T follicular helper cell (primary cell): ENCODE data around the gene RNASEH2A.

Experiments
- DNase-seq: peaks from one replicate; pipeline ENCODE4 v3.0.0-alpha.2; 2020; ENCODE audit warnings: low read depth
- total RNA-seq, 2 experiments: gene quantifications; one replicate each; lab custom pipeline; 2026; lab: John Stamatoyannopoulos, UW

Gene RNASEH2A
- 0.04 to 0.30 reads per million in 2 experiments for total RNA-seq

- peak; percentile 80 for DNase-seq
Measured at GRCh38 chr19:12806242-12807081, at the start of gene RNASEH2A. RNASEH2A (plus strand) TSS chr19:12806584; CDS start chr19:12806674, 90 bp downstream.

GRCh38 chr19:12757544-12758274, 48.7 kb upstream of the RNASEH2A start:
- DNase-seq = peak; percentile 40

GRCh38 chr19:12759686-12760085, 46.7 kb upstream of the RNASEH2A start:
- DNase-seq = no peak

GRCh38 chr19:12763100-12763499, 43.3 kb upstream of the RNASEH2A start:
- no peak for DNase-seq

GRCh38 chr19:12764698-12765097, 41.7 kb upstream of the RNASEH2A start:
- DNase-seq = no peak

- no peak for DNase-seq
Measured at GRCh38 chr19:12766051-12766521, 40.3 kb upstream of the RNASEH2A start.

GRCh38 chr19:12767150-12767549, 39.2 kb upstream of the RNASEH2A start:
- no peak for DNase-seq

GRCh38 chr19:12767666-12768065, 38.7 kb upstream of the RNASEH2A start:
- no peak for DNase-seq

GRCh38 chr19:12769689-12770088, 36.7 kb upstream of the RNASEH2A start:
- no peak for DNase-seq

- no peak for DNase-seq
Measured at GRCh38 chr19:12770922-12771321, 35.5 kb upstream of the RNASEH2A start.

GRCh38 chr19:12772323-12772722, 34.1 kb upstream of the RNASEH2A start:
- DNase-seq = no peak

- DNase-seq = no peak
Measured at GRCh38 chr19:12773571-12773970, 32.8 kb upstream of the RNASEH2A start.

GRCh38 chr19:12774588-12775555, 31.5 kb upstream of the RNASEH2A start, which contains the start of gene HOOK2:
HOOK2 (minus strand) TSS chr19:12775552; CDS start chr19:12775449, 103 bp downstream.
- DNase-seq = no peak

- DNase-seq = peak; percentile 70
Measured at GRCh38 chr19:12777217-12778016, 29.0 kb upstream of the RNASEH2A start.

GRCh38 chr19:12778017-12778904, 28.1 kb upstream of the RNASEH2A start:
- no peak for DNase-seq

GRCh38 chr19:12778905-12779161, 27.6 kb upstream of the RNASEH2A start:
- no peak for DNase-seq

- DNase-seq = no peak
Measured at GRCh38 chr19:12779162-12779993, 27.0 kb upstream of the RNASEH2A start.

- DNase-seq = no peak
Measured at GRCh38 chr19:12782174-12782423, 24.3 kb upstream of the RNASEH2A start.
